GM19463 (cell line): ENCODE results near the gene NR5A2.

ENCODE experiments used
- ATAC-seq: cut with Tn5 transposase; IDR thresholded peaks from one replicate; pipeline ENCODE4 v1.9.1; 2021; ENCODE audit warnings: mild to moderate bottlenecking, moderate library complexity; ENCODE audit not compliant: unreplicated experiment

Gene NR5A2

GRCh38 chr1:200035956-200036618 is 8.6 kb downstream of the NR5A2 start:
- ATAC-seq: no peak

- no peak for ATAC-seq
These were observed 9.2 kb downstream of the NR5A2 start for GRCh38 chr1:200036619-200037270.

- ATAC-seq: no peak
These were observed 10.0 kb downstream of the NR5A2 start for GRCh38 chr1:200037501-200037900.

GRCh38 chr1:200037904-200038303 is 10.4 kb downstream of the NR5A2 start:
- no peak for ATAC-seq

- no peak for ATAC-seq
These were observed 10.9 kb downstream of the NR5A2 start for GRCh38 chr1:200038325-200038980.

GRCh38 chr1:200038981-200039848 is 11.7 kb downstream of the NR5A2 start:
- ATAC-seq: no peak

GRCh38 chr1:200039849-200040474 is 12.5 kb downstream of the NR5A2 start:
- no peak for ATAC-seq

- ATAC-seq: no peak
These were observed 13.1 kb downstream of the NR5A2 start for GRCh38 chr1:200040481-200041138.

- no peak for ATAC-seq
These were observed 14.0 kb downstream of the NR5A2 start for GRCh38 chr1:200041337-200042118.

- no peak for ATAC-seq
These were observed 14.6 kb downstream of the NR5A2 start for GRCh38 chr1:200042119-200042551.

- no peak for ATAC-seq
These were observed 15.2 kb downstream of the NR5A2 start for GRCh38 chr1:200042552-200043335.

- ATAC-seq: no peak
These were observed 15.8 kb downstream of the NR5A2 start for GRCh38 chr1:200043336-200043668.

- ATAC-seq: no peak
These were observed 18.6 kb downstream of the NR5A2 start for GRCh38 chr1:200046115-200046514.

GRCh38 chr1:200048244-200048643 is 20.7 kb downstream of the NR5A2 start:
- ATAC-seq: no peak

- ATAC-seq: no peak
These were observed 22.3 kb downstream of the NR5A2 start for GRCh38 chr1:200049810-200050209.

GRCh38 chr1:200051620-200052019 is 24.1 kb downstream of the NR5A2 start:
- no peak for ATAC-seq

GRCh38 chr1:200053091-200053490 is 25.6 kb downstream of the NR5A2 start:
- no peak for ATAC-seq

GRCh38 chr1:200053646-200054045 is 26.1 kb downstream of the NR5A2 start:
- no peak for ATAC-seq

- ATAC-seq: no peak
These were observed 30.8 kb downstream of the NR5A2 start for GRCh38 chr1:200058341-200058740.
